ENCODE results near the gene SIK3.

The SIK3 gene

GRCh38 chr11:116935514-116935913 lies 162.7 kb downstream of the SIK3 start:
- no peak for TF ChIP-seq POLR2AphosphoS5 (IDR thresholded peaks at IDR 0.05; ENCODE audit: borderline replicate concordance, low read depth, low read length)
- DNase-seq (ENCODE audit: low read depth, low spot score) = no peak
- peaks cover 6% of the 10 kb centered on the region for H3K36me3 ChIP-seq (ENCODE audit: insufficient read depth, low read length)

GRCh38 chr11:116935089-116935488 lies 163.1 kb downstream of the SIK3 start:
- H3K36me3 ChIP-seq (ENCODE audit: insufficient read depth, low read length) = peaks cover 6% of the 10 kb centered on the region
- TF ChIP-seq POLR2AphosphoS5 (IDR thresholded peaks at IDR 0.05; ENCODE audit: borderline replicate concordance, low read depth, low read length) (no peak), EZH2 (IDR thresholded peaks at IDR 0.05) (no peak), FOXP2 (optimal IDR thresholded peaks at IDR 0.05; ENCODE audit: control extremely low read depth, extremely low read length, insufficient read depth) (no peak)
- H3K9ac ChIP-seq (ENCODE audit: insufficient read length) = no peak overlapping the region
- no peak overlapping the region for H3K27ac ChIP-seq
- no peak overlapping the region for H3K4me3 ChIP-seq
- DNase-seq (ENCODE audit: low read depth, low spot score) = no peak
- no peaks in the 10 kb centered on the region for H3K9me3 ChIP-seq (ENCODE audit: low read depth, low read length)

More at GRCh38 chr11:116935514-116935913, 162.7 kb downstream of the SIK3 start:
- no peaks in the 10 kb centered on the region for H3K9me3 ChIP-seq (ENCODE audit: low read depth, low read length)
- H3K27ac ChIP-seq = no peak overlapping the region
- H3K4me3 ChIP-seq = no peak overlapping the region
- H3K9ac ChIP-seq (ENCODE audit: insufficient read length) = no peak overlapping the region

- Histone ChIP-seq H3K36me3 (ENCODE audit: insufficient read depth, low read length) (peaks cover 6% of the 10 kb centered on the region), H3K9ac (ENCODE audit: insufficient read length) (no peak overlapping the region), H3K4me3 (no peak overlapping the region), H3K27ac (no peak overlapping the region), H3K9me3 (ENCODE audit: low read depth, low read length) (no peaks in the 10 kb centered on the region)
- no peak for DNase-seq (ENCODE audit: low read depth, low spot score)
- TF ChIP-seq EZH2 (IDR thresholded peaks at IDR 0.05) (no peak), POLR2AphosphoS5 (IDR thresholded peaks at IDR 0.05; ENCODE audit: borderline replicate concordance, low read depth, low read length) (no peak), FOXP2 (optimal IDR thresholded peaks at IDR 0.05; ENCODE audit: control extremely low read depth, extremely low read length, insufficient read depth) (no peak)
Measured at GRCh38 chr11:116933961-116934360, 164.3 kb downstream of the SIK3 start.

GRCh38 chr11:116932181-116932580 lies 166.0 kb downstream of the SIK3 start:
- DNase-seq (ENCODE audit: low read depth, low spot score) = no peak
- TF ChIP-seq FOXP2 (optimal IDR thresholded peaks at IDR 0.05; ENCODE audit: control extremely low read depth, extremely low read length, insufficient read depth) (no peak), POLR2AphosphoS5 (IDR thresholded peaks at IDR 0.05; ENCODE audit: borderline replicate concordance, low read depth, low read length) (no peak), EZH2 (IDR thresholded peaks at IDR 0.05) (no peak)
- Histone ChIP-seq H3K9me3 (ENCODE audit: low read depth, low read length) (no peaks in the 10 kb centered on the region), H3K36me3 (ENCODE audit: insufficient read depth, low read length) (peaks cover 6% of the 10 kb centered on the region), H3K9ac (ENCODE audit: insufficient read length) (no peak overlapping the region), H3K27ac (no peak overlapping the region), H3K4me3 (no peak overlapping the region)

GRCh38 chr11:116931206-116931953 lies 166.8 kb downstream of the SIK3 start:
- H3K27ac ChIP-seq = no peak overlapping the region
- no peaks in the 10 kb centered on the region for H3K9me3 ChIP-seq (ENCODE audit: low read depth, low read length)
- TF ChIP-seq POLR2AphosphoS5 (IDR thresholded peaks at IDR 0.05; ENCODE audit: borderline replicate concordance, low read depth, low read length) (no peak), FOXP2 (optimal IDR thresholded peaks at IDR 0.05; ENCODE audit: control extremely low read depth, extremely low read length, insufficient read depth) (no peak), EZH2 (IDR thresholded peaks at IDR 0.05) (no peak)
- H3K9ac ChIP-seq (ENCODE audit: insufficient read length) = no peak overlapping the region
- peaks cover 4% of the 10 kb centered on the region for H3K36me3 ChIP-seq (ENCODE audit: insufficient read depth, low read length)
- no peak for DNase-seq (ENCODE audit: low read depth, low spot score)
- H3K4me3 ChIP-seq = no peak overlapping the region

GRCh38 chr11:116930586-116930985 lies 167.6 kb downstream of the SIK3 start:
- H3K9ac ChIP-seq (ENCODE audit: insufficient read length) = no peak overlapping the region
- TF ChIP-seq EZH2 (IDR thresholded peaks at IDR 0.05) (no peak), POLR2AphosphoS5 (IDR thresholded peaks at IDR 0.05; ENCODE audit: borderline replicate concordance, low read depth, low read length) (no peak), FOXP2 (optimal IDR thresholded peaks at IDR 0.05; ENCODE audit: control extremely low read depth, extremely low read length, insufficient read depth) (no peak)
- peaks cover 10% of the 10 kb centered on the region for H3K36me3 ChIP-seq (ENCODE audit: insufficient read depth, low read length)
- DNase-seq (ENCODE audit: low read depth, low spot score) = no peak
- no peak overlapping the region for H3K27ac ChIP-seq
- no peaks in the 10 kb centered on the region for H3K9me3 ChIP-seq (ENCODE audit: low read depth, low read length)
- H3K4me3 ChIP-seq = no peak overlapping the region

- Histone ChIP-seq H3K9me3 (ENCODE audit: low read depth, low read length) (no peaks in the 10 kb centered on the region), H3K4me3 (no peak overlapping the region), H3K27ac (no peak overlapping the region), H3K36me3 (ENCODE audit: insufficient read depth, low read length) (peaks cover 11% of the 10 kb centered on the region), H3K9ac (ENCODE audit: insufficient read length) (no peak overlapping the region)
- no peak for TF ChIP-seq EZH2 (IDR thresholded peaks at IDR 0.05)
- TF ChIP-seq POLR2AphosphoS5 (IDR thresholded peaks at IDR 0.05; ENCODE audit: borderline replicate concordance, low read depth, low read length) = no peak
- no peak for TF ChIP-seq FOXP2 (optimal IDR thresholded peaks at IDR 0.05; ENCODE audit: control extremely low read depth, extremely low read length, insufficient read depth)
- DNase-seq (ENCODE audit: low read depth, low spot score) = no peak
Measured at GRCh38 chr11:116930177-116930576, 168.1 kb downstream of the SIK3 start.

- no peak overlapping the region for H3K27ac ChIP-seq
- H3K36me3 ChIP-seq (ENCODE audit: insufficient read depth, low read length) = peaks cover 17% of the 10 kb centered on the region
- TF ChIP-seq POLR2AphosphoS5 (IDR thresholded peaks at IDR 0.05; ENCODE audit: borderline replicate concordance, low read depth, low read length) (no peak), FOXP2 (optimal IDR thresholded peaks at IDR 0.05; ENCODE audit: control extremely low read depth, extremely low read length, insufficient read depth) (no peak), EZH2 (IDR thresholded peaks at IDR 0.05) (no peak)
- no peak overlapping the region for H3K9ac ChIP-seq (ENCODE audit: insufficient read length)
- no peak for DNase-seq (ENCODE audit: low read depth, low spot score)
- H3K9me3 ChIP-seq (ENCODE audit: low read depth, low read length) = no peaks in the 10 kb centered on the region
- H3K4me3 ChIP-seq = no peak overlapping the region
Measured at GRCh38 chr11:116929414-116930090, 168.7 kb downstream of the SIK3 start.

Measured in SK-N-MC (cell line).